Stomach (tissue), 9 donors: ENCODE measurements around the gene TMEM255B. TPM values are rescaled to one million over a fixed set of nuclear protein-coding genes. Genes with fewer than 3 reads are reported as not detected.

Experiments
- DNase-seq, 2 donors: peaks; one replicate each; pipeline versions ENCODE4 v3.0.0 to v3.0.0-alpha.2; 2013 to 2019
- H3K27ac ChIP-seq, 5 donors: fragments of 200-600 bp in 4 of 5; sonication (generic) in 4 of 5; one replicate each; pipeline ENCODE4 v1.5.1; 2013 to 2019; ENCODE audit warnings: mild to moderate bottlenecking in 1 of 5, moderate library complexity in 1 of 5
- H3K27me3 ChIP-seq, 3 donors: fragments of 200-600 bp; sonication (generic); one replicate each; pipeline ENCODE4 v1.5.1; 2017 to 2019; ENCODE audit warnings: mixed run types in 1 of 3
- H3K36me3 ChIP-seq, 4 donors: fragments of 200-600 bp; sonication (generic); 1 replicate in 3 of 4; 2 replicates in 1 of 4; pipeline ENCODE4 v1.5.1; 2016 to 2019
- H3K4me1 ChIP-seq, 4 donors: fragments of 200-600 bp; sonication (generic); one replicate each; pipeline ENCODE4 v1.5.1; 2016 to 2019
- H3K4me3 ChIP-seq, 4 donors: fragments of 200-600 bp; sonication (generic) in 3 of 4; one replicate each; pipeline ENCODE4 v1.5.1; 2016 to 2019; ENCODE audit warnings: mild to moderate bottlenecking in 1 of 4
- H3K9me3 ChIP-seq, 4 donors: fragments of 200-600 bp; sonication (generic); one replicate each; pipeline ENCODE4 v1.5.1; 2016 to 2019
- EP300 ChIP-seq: sonication (generic); formaldehyde crosslinking; IDR thresholded peaks from one replicate; pipeline ENCODE4 v1.6.1; 2017; ENCODE audit warnings: antibody characterized with exemption
- POLR2A ChIP-seq, 4 donors: fragments of 450-650 bp; IDR thresholded peaks; one replicate each; pipeline ENCODE4 v1.6.1; 2016; ENCODE audit warnings: antibody characterized with exemption in 4 of 4, control low read depth in 2 of 4, mild to moderate bottlenecking in 1 of 4, moderate library complexity in 1 of 4
- POLR2AphosphoS5 ChIP-seq, 3 donors: sonication (generic); formaldehyde crosslinking; IDR thresholded peaks; one replicate each; pipeline ENCODE4 v1.6.1; 2016; ENCODE audit warnings: antibody characterized with exemption in 3 of 3
- WGBS, 5 donors: extraction: QIAGEN DNeasy Blood & Tissue Kit in 3 of 5; methylation state at CpG; one replicate each; pipeline versions ENCODE4 v1.1.5 to v1.1.7; 2013 to 2018; 5-methylcytosine and 5-hydroxymethylcytosine counted together
- intact Hi-C: fragments of 100-400 bp; cut with DNase I; formaldehyde crosslinking; loops from one replicate; pipeline ENCODE4 v1.15.1; 2023; ENCODE audit warnings: low total_unique reads
- polyA plus RNA-seq, 3 donors: library from polyadenylated mRNA; stranded (reverse); fragments of 200-250 nt; gene quantifications; one replicate each; pipeline ENCODE4 v1.2.3, GENCODE V29; 2013
- total RNA-seq, 5 donors: library from RNA; depleted of rRNA; stranded (reverse); fragments of >200 nt; gene quantifications; one replicate each; pipeline versions ENCODE4 v1.1.0 to v1.2.3, GENCODE V29; 2014 to 2016
- TF ChIP-seq, protein P1 (sequence below), 7 experiments: fragments of 450-650 bp in 4 of 7; fragments of 200-600 bp in 3 of 7; sonication (generic) in 3 of 7; IDR thresholded peaks; one replicate each; pipeline ENCODE4 v1.5.1; 2016 to 2019; ENCODE audit warnings: antibody characterized with exemption in 7 of 7, control low read depth in 2 of 7, mild to moderate bottlenecking in 1 of 7
- donor health status: healthy with polysubstance abuse.
- donor health status: Bipolar disorder and iron deficiency.
- donor health status: healthy.

Gene TMEM255B
- total and polyA plus RNA-seq, 8 donors, result 1.3 to 7.9 (median 4.6) TPM; not detected in 1

DNA sequence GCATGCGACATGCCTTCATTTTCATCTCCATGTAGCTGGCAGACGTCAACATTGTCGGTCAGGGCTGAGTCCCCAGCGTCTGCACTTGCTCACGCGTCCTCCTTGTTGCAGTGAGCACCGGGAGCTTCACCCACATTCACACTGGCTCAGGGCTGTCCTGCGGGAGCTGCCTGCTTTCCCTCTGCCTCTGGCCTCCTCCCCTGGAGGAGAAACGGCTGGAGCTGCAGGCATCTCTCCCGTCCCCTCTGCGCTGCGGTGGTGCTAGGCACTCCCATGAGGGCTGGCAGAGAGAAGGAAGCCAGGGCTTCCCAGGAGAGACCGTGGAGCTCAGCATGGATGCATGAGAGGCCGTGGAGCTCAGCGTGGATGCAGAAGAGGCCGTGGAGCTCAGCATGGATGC lies 18.4 kb upstream of the TMEM255B start:
- H3K9me3 ChIP-seq, result no peaks in the 10 kb centered on the region
- intact Hi-C loops, result no loop called here
- H3K27ac ChIP-seq, result no peak overlapping the region
- no peaks in the 10 kb centered on the region for H3K36me3 ChIP-seq
- peaks cover 0 to 10% (median 9%) of the 10 kb centered on the region in 4 donors for H3K4me1 ChIP-seq
- DNase-seq, result no peak
- H3K27me3 ChIP-seq, result peaks cover 0 to 69% (median 0%) of the 10 kb centered on the region in 3 donors
- H3K4me3 ChIP-seq, result no peak overlapping the region
- no peak for TF ChIP-seq POLR2AphosphoS5 (IDR thresholded peaks at IDR 0.05)
- TF ChIP-seq, protein P1, sequence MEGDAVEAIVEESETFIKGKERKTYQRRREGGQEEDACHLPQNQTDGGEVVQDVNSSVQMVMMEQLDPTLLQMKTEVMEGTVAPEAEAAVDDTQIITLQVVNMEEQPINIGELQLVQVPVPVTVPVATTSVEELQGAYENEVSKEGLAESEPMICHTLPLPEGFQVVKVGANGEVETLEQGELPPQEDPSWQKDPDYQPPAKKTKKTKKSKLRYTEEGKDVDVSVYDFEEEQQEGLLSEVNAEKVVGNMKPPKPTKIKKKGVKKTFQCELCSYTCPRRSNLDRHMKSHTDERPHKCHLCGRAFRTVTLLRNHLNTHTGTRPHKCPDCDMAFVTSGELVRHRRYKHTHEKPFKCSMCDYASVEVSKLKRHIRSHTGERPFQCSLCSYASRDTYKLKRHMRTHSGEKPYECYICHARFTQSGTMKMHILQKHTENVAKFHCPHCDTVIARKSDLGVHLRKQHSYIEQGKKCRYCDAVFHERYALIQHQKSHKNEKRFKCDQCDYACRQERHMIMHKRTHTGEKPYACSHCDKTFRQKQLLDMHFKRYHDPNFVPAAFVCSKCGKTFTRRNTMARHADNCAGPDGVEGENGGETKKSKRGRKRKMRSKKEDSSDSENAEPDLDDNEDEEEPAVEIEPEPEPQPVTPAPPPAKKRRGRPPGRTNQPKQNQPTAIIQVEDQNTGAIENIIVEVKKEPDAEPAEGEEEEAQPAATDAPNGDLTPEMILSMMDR (IDR thresholded peaks at IDR 0.05), result no peak
- TF ChIP-seq EP300, result no peak
- TF ChIP-seq POLR2A (IDR thresholded peaks at IDR 0.05), result no peak
- 74 to 89% (median 87%) methylated on average over 13 to 16 of the region's 16 CpGs for WGBS, 5 donors

DNA sequence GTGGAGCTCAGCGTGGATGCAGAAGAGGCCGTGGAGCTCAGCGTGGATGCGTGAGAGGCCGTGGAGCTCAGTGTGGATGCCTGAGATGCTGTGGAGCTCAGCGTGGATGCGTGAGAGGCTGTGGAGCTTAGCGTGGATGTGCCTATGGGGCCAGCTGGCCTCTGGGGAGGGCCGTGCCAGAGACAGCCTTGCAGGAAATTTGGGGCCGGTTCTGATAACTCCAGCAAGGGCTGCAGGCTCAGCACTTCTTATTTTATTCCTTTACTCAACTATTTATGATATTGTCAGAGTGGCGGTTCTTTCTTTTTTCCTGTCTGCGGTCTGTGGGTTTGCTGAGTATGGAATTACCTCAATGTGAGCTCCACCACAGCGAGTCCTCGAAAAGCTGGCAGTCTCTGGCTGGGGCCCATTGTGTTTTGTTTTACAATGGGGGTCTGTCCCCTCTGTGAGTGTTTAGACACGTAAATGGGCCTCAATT lies 17.8 kb upstream of the TMEM255B start:
- TF ChIP-seq POLR2AphosphoS5 (IDR thresholded peaks at IDR 0.05) (no peak), POLR2A (IDR thresholded peaks at IDR 0.05) (no peak), EP300 (no peak)
- TF ChIP-seq, protein P1 (IDR thresholded peaks at IDR 0.05), result no peak

DNA sequence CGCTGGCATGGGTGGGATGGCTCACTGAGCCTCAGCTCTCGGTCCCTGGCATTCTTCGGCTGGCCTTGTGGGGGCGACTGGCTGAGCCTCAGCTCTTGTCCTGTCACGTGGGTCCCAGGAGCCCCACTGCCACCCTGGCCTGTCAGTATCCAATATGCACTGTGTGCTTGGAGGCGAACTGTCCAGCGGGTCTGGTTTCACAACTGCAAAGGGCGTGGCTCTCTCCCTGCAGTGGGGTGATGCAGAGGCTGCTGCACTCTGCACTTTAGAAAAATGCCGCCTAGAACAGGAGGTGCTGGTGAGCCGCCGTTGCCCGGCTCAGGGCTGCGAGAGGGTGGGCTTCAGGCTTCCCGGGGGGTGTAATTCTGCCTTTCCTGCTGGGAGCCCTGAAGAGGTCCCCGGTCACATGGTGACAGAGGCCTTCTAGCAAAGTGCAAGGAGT lies 17.0 kb upstream of the TMEM255B start:
- Histone ChIP-seq H3K4me3 (no peak overlapping the region), H3K27ac (no peak overlapping the region), H3K9me3 (no peaks in the 10 kb centered on the region), H3K4me1 (peaks cover 0 to 10% (median 9%) of the 10 kb centered on the region in 4 donors), H3K36me3 (no peaks in the 10 kb centered on the region), H3K27me3 (peaks cover 0 to 58% (median 0%) of the 10 kb centered on the region in 3 donors)
- intact Hi-C loops, result no loop called here
- WGBS, 5 donors, result 14 to 29% (median 18%) methylated on average over 15 of the region's 15 CpGs
- DNase-seq, result peak; percentile 40 to 81
- TF ChIP-seq EP300 (no peak), POLR2AphosphoS5 (IDR thresholded peaks at IDR 0.05) (no peak), POLR2A (IDR thresholded peaks at IDR 0.05) (no peak)
- TF ChIP-seq, protein P1 (IDR thresholded peaks at IDR 0.05), result no peak

More for the DNA sequence above, 17.8 kb upstream of the TMEM255B start:
- no peaks in the 10 kb centered on the region for H3K9me3 ChIP-seq
- no peak overlapping the region for H3K4me3 ChIP-seq
- no peak for DNase-seq
- H3K4me1 ChIP-seq, result peaks cover 0 to 10% (median 9%) of the 10 kb centered on the region in 4 donors
- WGBS, 5 donors, result 52 to 72% (median 65%) methylated on average over 15 of the region's 15 CpGs
- intact Hi-C loops, result no loop called here
- peaks cover 0 to 66% (median 0%) of the 10 kb centered on the region in 3 donors for H3K27me3 ChIP-seq
- H3K27ac ChIP-seq, result no peak overlapping the region
- no peaks in the 10 kb centered on the region for H3K36me3 ChIP-seq

DNA sequence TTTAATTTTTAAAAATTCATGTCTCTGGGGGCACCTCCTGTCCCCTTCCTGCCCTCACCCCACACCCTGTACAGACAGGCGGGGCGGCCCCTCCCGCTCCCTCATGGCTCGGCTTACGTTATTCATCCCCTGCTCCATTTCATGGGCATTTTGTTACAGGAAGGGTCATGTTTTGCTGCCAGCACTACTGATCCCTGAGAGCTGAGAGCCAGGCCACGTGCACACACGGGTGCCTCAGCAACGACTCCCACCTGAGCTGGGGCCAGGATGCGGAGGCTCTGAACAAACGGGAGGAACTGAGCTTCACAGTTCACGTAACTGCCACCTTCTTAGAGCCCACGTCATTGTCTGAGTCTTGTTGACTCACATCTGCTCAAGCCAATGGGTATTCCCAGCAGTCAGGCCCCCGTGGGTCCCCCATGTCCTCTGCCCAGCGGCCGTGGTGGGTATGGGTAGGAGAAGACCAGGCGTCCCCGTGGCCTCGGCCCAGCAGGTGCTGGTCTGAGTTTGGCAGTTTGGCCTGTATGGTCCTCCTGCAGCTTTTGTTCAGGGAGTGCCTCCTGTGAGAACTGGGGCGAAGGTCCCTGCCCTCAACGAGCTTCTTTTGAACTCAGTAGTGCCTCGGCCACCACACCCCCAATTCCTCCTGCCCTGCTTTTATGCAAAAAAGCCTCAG lies 16.4 kb upstream of the TMEM255B start:
- Histone ChIP-seq H3K36me3 (no peaks in the 10 kb centered on the region), H3K27ac (no peak overlapping the region), H3K4me3 (no peak overlapping the region), H3K4me1 (peaks cover 0 to 10% (median 9%) of the 10 kb centered on the region in 4 donors), H3K27me3 (peaks cover 0 to 58% (median 0%) of the 10 kb centered on the region in 3 donors), H3K9me3 (no peaks in the 10 kb centered on the region)
- 41 to 62% (median 59%) methylated on average over 15 to 21 of the region's 21 CpGs for WGBS, 5 donors
- TF ChIP-seq POLR2A (IDR thresholded peaks at IDR 0.05), result no peak
- no peak for TF ChIP-seq POLR2AphosphoS5 (IDR thresholded peaks at IDR 0.05)
- no peak for DNase-seq
- intact Hi-C loops, result no loop called here
